ENCODE measurements around the gene ADCK1. TPM values are rescaled to one million over a fixed set of nuclear protein-coding genes. Genes with fewer than 3 reads are reported as not detected.

ADCK1 gene
- total RNA-seq, 1 donor from 2014 or later: 5.2 TPM

Other genes starting within 250 kb of the ADCK1 start
- gene SPTLC2, start 183.5 kb upstream of the ADCK1 start, total RNA-seq: 26.6 and 29.6 TPM in 2 replicates
- gene ALKBH1, start 92.1 kb upstream of the ADCK1 start, total RNA-seq: 14.6 and 15.3 TPM in 2 replicates
- gene SLIRP, start 92.0 kb upstream of the ADCK1 start, total RNA-seq: 133 and 145 TPM in 2 replicates
- 101 and 114 TPM in 2 replicates for gene SNW1, start 39.0 kb upstream of the ADCK1 start, total RNA-seq